Measurements from ENCODE around the gene MYLK.
"Not testable (repeated sequence)": the region's sequence is repeated elsewhere in the genome, so short reads cannot be mapped to it uniquely, and the experiment has no call there.

MYLK gene, protein sequence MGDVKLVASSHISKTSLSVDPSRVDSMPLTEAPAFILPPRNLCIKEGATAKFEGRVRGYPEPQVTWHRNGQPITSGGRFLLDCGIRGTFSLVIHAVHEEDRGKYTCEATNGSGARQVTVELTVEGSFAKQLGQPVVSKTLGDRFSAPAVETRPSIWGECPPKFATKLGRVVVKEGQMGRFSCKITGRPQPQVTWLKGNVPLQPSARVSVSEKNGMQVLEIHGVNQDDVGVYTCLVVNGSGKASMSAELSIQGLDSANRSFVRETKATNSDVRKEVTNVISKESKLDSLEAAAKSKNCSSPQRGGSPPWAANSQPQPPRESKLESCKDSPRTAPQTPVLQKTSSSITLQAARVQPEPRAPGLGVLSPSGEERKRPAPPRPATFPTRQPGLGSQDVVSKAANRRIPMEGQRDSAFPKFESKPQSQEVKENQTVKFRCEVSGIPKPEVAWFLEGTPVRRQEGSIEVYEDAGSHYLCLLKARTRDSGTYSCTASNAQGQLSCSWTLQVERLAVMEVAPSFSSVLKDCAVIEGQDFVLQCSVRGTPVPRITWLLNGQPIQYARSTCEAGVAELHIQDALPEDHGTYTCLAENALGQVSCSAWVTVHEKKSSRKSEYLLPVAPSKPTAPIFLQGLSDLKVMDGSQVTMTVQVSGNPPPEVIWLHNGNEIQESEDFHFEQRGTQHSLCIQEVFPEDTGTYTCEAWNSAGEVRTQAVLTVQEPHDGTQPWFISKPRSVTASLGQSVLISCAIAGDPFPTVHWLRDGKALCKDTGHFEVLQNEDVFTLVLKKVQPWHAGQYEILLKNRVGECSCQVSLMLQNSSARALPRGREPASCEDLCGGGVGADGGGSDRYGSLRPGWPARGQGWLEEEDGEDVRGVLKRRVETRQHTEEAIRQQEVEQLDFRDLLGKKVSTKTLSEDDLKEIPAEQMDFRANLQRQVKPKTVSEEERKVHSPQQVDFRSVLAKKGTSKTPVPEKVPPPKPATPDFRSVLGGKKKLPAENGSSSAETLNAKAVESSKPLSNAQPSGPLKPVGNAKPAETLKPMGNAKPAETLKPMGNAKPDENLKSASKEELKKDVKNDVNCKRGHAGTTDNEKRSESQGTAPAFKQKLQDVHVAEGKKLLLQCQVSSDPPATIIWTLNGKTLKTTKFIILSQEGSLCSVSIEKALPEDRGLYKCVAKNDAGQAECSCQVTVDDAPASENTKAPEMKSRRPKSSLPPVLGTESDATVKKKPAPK (N-terminal part only)

DNA sequence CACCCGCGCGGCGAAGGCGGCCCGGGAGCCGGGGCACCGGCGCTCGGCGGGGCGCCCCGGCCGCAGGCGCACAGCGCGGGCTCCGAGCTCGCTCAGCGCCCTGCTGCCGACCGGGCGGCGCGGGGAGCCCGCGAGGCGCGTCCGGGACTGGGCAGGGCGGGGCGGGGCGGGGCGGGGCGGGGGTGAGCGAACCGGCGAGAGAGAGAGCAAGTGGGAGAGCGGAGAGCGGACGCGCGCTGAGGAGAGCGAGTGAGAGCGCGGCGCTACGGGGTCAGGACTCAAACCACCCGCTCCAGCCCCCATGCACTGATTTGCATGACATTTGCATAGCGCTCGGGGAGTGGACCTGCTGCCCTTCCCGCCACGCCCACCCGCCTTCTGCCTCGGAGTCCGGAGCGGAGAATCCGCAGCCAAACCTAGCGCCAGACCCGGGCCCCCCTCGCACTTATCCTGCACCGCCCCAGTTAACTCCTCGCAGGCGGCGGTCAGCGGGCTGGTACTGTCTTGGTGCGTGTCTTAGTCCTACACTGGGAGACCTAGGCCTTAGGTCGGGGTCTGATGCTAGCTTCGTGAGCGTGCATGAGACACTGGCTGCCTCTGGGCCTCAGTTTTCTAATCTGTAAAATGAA lies at the start of gene MYLK:
MYLK (minus strand) TSS at position 130 of the 629 bp plus-strand sequence. CDS start 90,491 bp downstream, outside the sequence.
- peak; percentile 91 for DNase-seq (ENCODE audit: low spot score)

DNA sequence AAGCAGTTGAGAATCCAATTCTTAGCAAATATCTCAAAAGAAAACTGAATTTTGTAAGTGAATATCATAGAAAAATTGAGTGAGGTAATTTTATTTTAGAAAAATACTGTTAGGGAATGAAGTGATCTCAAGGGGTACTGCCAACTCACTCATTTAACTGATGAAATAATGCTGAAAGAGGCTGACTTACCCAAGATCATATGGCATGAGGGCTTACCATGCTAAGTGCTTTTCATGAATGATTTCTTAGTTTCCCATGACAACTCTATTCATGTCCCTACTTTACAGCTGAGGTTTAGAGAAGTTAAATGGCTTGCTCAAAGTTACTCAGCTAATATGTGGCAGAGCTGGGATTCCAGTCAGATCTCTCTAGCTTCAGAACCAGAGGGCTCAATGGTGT lies 46.3 kb upstream of the MYLK start:
- no peak for DNase-seq (ENCODE audit: low spot score)

DNA sequence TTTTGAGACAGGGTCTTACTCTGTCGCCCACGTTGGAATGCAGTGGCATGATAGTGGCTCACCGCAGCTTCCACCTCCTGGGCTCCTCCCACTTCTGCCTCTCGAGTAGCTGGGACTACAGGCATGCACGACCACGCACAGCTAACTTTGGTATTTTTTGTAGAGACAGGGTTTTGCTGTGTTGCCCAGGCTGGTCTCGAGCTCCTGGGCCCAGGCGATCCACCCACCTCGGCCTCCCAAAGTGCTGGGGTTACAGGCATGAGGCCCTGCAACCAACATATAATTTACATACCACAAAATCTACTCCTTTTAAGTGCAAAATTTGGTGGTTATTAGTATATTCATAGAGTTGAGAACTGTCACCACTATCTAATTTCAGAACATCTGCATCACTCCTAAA lies 45.2 kb upstream of the MYLK start:
- no peak for DNase-seq (ENCODE audit: low spot score)

DNA sequence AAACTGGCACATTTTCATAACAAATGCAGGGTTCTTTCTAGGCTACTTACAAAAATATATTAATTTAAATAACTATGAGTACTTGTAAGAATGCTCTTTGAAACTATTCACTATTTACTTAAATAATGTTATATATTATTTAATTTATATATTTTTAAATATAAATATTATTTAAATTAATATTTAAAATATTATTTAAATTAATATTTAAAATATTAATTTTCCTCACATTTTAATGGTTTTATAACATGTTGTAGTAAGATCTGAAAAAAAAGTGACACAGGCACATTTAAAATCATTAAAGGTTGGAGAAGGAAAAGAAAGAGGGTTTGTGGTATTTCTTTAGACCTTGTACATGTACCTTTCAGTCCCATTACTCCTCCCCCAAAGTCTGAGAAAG lies 42.3 kb upstream of the MYLK start:
- no peak for DNase-seq (ENCODE audit: low spot score)

DNA sequence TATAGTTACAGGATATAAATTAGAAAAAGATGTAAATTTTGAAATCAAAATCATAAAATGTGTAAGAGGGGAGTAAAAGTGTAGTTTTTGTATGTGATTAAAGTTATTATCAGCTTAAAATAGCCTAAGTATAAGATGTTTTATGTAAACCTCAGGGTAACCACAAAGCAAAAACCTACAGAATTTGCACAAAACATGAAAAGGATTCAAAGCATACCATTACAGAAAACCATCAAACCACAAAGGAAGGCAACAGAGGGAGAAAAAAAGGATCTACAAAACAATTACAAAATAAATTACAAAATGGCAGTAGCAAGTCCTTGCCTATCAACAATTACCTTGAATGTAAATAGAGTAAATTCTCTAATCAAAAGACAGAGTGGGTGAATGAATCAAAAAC lies 36.7 kb upstream of the MYLK start:
- no peak for DNase-seq (ENCODE audit: low spot score)

DNA sequence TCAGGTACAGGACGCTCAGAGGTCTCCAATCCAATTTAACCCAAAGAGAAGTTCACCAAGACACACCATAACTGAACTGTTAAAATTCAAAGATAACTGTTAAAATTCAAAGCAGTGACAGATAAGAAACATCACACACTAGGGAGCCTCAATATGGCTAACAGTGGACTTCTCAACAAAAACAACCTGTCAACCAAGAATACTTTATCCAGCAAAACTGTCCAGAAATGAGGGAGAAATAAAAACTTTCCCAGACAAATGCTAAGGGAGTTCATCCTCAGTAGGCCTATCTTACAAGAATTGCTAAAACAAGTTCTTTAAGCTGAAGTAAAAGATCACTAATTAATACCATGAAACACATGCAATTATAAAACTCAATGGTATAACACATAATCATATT lies 36.3 kb upstream of the MYLK start:
- DNase-seq (ENCODE audit: low spot score), result no peak

DNA sequence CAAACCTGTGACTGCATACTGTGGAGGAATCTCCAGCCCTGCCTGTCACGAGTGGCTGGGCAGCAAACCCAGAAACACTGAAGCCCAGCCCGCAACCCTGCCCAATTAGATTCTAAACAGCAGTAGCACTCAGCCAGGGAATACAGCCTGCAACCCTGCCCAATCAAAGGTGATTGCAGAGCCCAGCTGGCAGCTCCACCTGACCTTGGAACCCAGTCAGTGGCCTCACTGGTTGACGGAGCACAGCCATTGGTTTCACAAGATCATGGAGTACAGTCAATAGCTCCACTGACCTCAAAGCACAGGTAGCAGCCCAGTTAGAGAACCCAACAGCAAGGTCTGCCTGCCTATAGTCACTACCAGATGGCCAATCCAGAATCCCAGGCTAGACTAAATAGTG lies 35.2 kb upstream of the MYLK start:
- DNase-seq (ENCODE audit: low spot score), result no peak

DNA sequence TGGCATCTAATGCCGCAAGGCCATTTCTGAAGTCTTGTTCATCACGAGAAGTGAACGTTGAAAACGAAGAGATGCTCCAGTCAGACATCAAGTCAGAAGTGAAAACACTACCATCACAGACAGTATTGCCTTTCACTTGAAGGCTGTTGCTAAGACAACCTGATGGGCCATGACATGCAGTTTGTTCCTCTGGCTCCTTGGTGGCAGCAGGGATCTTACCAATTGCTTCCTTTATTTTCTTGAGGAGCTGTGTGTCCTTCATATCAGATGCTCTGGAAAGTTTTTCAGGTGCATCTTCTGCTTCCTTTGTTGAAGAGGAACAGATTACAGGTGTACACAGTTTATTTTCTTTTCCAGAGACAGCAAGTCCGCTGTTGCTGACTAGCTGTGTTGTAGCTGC lies 30.7 kb upstream of the MYLK start:
- DNase-seq (ENCODE audit: low spot score), result no peak

DNA sequence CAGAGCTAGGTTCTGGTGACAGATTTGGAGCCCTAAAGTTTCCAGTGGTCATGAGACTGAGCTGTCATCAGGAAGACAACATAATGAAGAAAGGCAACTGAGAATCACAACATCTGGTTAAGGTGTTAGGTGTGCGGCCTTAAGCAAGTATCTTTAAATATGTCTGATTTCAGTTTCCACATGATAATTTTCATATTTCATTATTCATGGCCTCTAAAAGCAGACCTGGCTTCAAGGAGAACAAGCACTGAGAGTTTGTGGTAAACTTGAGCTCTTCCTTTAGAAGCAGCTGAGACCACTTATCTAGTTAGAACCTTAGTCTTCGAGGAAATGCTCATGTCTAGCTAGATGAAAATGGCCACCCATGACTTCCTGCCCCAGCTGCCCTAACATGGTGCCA lies 25.7 kb upstream of the MYLK start:
- no peak for DNase-seq (ENCODE audit: low spot score)

DNA sequence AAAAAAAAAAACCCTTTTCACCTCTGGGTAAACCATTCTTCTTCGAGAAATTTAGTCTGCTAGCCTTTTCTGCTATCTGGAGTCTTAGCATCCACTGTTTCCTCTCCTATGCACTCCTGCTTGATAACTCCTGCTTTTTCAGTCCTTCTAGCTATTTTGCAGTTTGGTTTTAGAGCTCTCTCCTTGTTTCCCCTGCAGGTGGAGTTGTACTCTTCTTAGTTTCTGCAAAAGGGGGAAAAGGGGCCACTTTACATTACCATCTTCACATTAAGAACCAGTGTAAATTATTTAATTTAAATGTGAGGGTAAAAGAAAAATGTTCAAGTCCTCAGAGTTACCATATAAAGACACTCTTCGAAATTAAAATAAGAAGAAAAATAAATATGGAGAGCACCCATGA lies 23.6 kb upstream of the MYLK start:
- no peak for DNase-seq (ENCODE audit: low spot score)

DNA sequence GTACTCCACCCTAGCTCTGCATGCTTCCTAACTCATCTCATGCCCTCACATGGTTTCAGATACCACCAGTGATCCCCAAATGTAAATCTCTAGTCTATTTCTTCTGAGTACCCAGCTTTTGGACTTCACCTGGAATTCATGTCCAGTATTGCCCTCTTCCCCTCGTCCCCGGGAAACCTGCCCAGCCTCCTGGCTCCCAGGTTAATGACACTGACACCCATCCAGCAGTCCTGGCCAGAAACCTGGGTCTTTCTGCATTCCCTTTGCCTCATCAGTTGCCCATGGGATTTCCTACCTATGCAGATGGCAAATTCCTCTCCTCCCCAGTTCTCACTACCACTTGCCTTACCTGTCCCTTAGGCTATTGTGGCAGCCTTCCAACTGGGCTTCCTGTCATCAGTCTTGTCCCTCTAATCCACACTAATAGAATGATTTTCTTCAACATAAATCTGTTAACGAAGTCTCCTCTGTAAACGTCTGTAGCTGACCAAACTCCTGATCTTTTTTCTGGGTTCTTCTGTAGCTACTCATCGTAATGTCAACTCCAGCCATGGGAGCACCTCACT lies 15.3 kb upstream of the MYLK start:
- DNase-seq (ENCODE audit: low spot score), result no peak

DNA sequence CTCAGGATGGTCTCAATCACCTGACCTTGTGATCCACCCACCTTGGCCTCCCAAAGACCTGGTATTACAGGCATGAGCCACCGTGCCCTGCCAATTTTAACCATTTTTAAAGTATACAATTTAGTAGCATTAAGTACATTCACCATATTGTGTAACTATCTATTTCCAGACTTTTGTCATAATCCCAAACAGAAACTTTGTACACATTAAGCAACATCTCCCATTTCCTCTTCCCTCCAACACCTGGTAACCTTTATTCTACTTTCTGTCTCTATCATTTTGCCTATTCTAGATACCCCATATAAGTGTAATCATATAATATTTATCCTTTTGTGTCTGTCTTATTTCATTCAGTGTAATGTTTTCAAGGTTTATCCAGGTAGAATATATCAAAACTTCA lies 8.9 kb upstream of the MYLK start:
- no peak for DNase-seq (ENCODE audit: low spot score)

DNA sequence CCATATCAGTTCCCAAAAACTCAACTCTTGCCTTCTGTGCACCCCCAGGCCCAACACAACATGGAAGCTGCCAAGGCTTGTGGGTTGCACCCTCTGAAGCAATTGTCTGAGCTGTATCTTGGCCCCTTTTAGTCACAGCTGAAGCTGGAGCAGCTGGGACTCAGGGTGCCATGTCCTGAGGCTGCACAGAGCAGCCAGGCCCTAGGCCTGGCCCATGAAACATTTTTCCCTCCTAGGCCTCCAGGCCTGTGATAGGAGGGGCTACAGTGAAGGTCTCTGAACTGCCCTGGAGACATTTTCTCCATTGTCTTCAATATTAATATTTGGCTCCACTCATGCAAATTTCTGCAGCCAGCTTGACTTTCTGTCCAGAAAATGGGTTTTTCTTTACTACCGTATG lies 8.1 kb upstream of the MYLK start:
- no peak for DNase-seq (ENCODE audit: low spot score)

DNA sequence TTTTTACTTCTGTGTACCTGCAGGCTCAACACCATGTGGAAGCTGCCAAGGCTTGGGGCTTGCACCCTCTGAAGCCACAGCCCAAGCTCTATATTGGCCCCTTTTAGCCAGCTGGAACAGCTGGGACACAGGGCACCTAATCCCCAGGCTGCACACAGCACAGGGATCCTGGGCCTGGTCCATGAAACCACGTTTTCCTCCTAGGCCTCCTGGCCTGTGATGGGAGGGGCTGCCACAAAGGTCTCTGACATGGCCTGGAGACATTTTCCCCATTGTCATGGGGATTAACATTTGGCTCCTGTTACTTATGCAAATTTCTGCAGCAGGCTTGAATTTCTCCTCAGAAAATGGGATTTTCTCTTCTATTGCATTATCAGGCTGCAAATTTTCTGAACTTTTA lies 6.9 kb upstream of the MYLK start:
- DNase-seq (ENCODE audit: low spot score), result not testable (repeated sequence)

DNA sequence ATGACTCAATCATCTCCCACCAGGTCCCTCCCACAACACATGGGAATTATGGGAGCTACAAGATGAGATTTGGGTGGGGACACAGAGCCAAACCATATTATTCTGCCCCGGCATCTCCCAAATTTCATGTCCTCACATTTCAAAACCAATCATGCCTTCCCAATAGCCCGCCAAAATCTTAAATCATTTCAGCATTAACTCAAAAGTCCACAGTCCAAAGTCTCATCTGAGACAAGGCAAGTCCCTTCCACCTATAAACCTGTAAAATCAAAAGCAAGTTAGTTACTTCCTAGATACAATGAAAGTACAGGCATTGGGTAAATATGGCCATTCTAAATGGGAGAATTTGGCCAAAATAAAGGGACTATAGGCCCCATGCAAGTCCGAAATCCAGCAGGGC lies 6.0 kb upstream of the MYLK start:
- DNase-seq (ENCODE audit: low spot score), result not testable (repeated sequence)

DNA sequence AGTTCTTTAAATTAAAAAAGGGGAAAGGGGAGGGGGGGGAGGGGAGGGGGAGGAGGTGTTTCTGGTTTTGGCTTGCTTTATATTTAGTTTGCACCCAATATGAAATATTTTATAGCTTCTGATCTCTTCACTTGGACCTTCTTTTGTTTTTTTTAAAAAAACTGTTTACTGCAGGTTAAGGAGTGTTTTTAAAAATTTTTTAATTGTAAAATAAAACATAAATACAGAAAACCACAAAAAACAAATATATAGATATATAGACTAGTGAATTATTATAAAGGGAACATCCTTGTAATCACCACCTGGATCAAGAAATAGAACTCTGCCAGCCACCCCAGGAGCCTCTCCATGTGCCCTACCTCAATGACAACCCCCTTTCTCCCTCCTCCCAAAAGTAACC lies 861 bp upstream of the MYLK start:
- no peak for DNase-seq (ENCODE audit: low spot score)

DNA sequence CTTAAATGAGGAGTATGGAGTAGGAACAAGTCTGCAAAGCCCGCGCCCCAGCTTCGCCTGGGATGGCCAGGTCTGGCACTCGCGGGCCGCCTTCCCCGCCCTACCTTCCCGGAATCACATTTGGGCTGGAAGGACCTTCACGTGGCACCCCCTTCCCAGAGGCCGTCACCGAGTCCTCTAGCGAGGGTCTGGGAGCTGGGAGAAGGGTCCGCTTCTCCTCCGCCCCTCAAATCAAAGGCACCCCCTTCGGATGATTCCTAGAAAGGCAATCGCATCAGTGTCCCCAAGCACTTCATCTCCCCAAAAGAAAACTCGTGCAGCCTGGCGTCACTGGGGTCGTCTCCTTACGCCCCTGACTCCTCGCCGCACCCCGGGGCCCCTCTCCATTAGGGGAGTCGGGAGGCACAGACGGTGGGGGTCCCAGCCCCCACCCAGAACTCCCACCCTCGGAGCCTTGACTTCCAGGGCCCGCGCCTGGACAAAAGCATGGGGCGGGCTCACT lies 380 bp downstream of the MYLK start:
- DNase-seq (ENCODE audit: low spot score), result peak; percentile 46

DNA sequence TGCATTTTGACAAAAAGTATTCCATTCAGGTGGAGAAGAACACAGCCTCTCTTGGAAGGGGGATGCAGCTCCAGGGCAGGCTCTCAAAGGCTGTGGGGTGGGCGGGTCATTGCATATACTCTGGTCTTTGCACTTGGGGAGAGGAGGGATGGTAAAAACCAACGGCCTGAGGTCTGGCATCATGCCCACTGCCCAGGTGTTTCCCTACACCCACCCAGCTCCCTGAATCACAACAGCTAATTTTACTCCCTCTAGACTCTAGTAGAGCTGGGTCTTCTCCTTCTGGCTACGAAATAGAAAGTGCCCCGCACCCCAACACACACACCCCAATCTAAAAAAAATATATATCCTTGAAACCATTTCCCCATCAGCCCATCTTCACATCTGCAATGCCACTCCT lies 1.0 kb downstream of the MYLK start:
- DNase-seq (ENCODE audit: low spot score), result no peak

DNA sequence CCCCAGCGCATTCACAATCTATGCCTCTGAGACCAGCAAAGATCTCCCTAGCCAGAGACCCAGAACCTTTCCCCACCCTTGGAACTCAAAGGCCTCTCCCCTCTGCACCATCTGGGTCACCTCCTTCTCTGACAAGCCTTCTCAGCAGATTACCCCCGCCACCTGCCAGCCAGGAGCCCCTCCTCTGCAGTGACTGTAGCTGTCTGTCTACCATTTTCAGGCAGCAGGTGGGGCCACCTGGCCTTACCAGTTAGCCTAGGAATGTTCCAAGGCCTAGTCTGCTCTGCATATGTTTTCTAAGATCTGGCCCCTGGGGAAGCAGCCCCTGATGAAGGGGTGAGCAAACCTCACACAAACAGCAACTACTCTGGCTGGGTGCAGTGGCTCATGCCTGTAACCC lies 2.4 kb downstream of the MYLK start:
- no peak for DNase-seq (ENCODE audit: low spot score)

DNA sequence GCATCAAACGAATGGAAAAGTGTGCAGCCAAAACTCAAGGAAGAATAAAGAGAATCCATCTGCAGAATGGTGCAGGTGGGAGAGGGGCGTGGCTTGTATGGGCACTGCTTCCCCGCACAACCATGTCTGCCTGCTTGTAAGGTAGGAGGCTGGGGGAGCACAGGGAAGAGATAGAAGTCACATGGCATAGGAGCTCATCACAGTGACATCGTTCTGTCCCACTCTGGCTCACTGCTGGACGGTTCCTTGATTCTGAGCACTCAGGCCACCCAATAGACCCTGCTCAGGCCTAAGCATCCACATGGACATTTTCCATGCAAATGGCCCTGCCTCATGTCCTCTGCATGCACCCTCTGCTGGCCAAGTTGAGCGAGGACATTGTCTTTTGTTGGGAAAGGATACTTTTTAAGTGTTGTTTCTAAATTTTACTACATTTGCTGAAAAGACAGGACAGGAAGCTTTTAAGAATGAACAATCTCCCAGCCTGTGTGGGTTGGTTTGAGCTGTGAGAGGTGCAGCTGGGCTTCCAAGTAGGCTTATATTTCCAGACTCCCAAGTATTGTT lies 3.1 kb downstream of the MYLK start:
- no peak for DNase-seq (ENCODE audit: low spot score)

DNA sequence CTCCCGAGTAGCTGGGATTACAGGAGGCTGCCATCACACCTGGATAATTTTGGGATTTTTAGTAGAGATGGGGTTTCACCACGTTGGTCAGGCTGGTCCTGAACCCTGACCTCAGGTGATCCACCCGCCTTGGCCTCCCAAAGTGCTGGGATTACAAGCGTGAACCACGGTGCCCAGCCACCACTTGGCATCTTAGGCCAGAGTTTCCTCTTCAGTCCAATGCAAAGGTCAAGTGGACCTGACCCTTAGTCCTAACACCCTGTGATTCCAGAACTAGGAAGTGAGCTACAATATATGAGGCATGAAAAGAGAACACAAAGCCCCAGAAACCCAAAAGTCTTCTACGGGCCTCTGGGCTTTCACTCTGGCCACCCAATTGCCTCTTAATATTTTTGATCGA lies 5.3 kb downstream of the MYLK start:
- no peak for DNase-seq (ENCODE audit: low spot score)

Measured in iPS-NIHi11 (cell line).